NCI-H1092 treated with DMSO at 0.1 percent for 48 hours (cell line): ENCODE results near the gene KRT80.

ENCODE experiments used
- DNase-seq: peaks from one replicate; lab custom pipeline; 2025; lab: John Stamatoyannopoulos, UW

KRT80 gene

GRCh38 chr12:52210925-52211650 is 19.3 kb upstream of the KRT80 start:
- DNase-seq, result no peak

GRCh38 chr12:52210186-52210924 is 18.5 kb upstream of the KRT80 start:
- DNase-seq, result no peak

GRCh38 chr12:52209321-52209720 is 17.5 kb upstream of the KRT80 start:
- no peak for DNase-seq

GRCh38 chr12:52208424-52209165 is 16.8 kb upstream of the KRT80 start:
- no peak for DNase-seq

GRCh38 chr12:52207895-52208294 is 16.1 kb upstream of the KRT80 start:
- peak; percentile 76 for DNase-seq

- DNase-seq, result no peak
These were observed 15.3 kb upstream of the KRT80 start for GRCh38 chr12:52207106-52207505.

GRCh38 chr12:52206304-52207040 is 14.7 kb upstream of the KRT80 start:
- no peak for DNase-seq

GRCh38 chr12:52205612-52206303 is 13.9 kb upstream of the KRT80 start:
- no peak for DNase-seq

GRCh38 chr12:52204931-52205505 is 13.2 kb upstream of the KRT80 start:
- no peak for DNase-seq

GRCh38 chr12:52204095-52204930 is 12.5 kb upstream of the KRT80 start:
- DNase-seq, result no peak

GRCh38 chr12:52203079-52203921 is 11.5 kb upstream of the KRT80 start:
- peak; percentile 27 for DNase-seq

- DNase-seq, result peak; percentile 49
These were observed 10.7 kb upstream of the KRT80 start for GRCh38 chr12:52202361-52203078.

- DNase-seq, result no peak
These were observed 9.6 kb upstream of the KRT80 start for GRCh38 chr12:52201451-52201839.

- DNase-seq, result no peak
These were observed 9.1 kb upstream of the KRT80 start for GRCh38 chr12:52200781-52201450.

- DNase-seq, result no peak
These were observed 8.4 kb upstream of the KRT80 start for GRCh38 chr12:52200086-52200780.

GRCh38 chr12:52199294-52199919 is 7.6 kb upstream of the KRT80 start:
- no peak for DNase-seq
